RKO (cell line): ENCODE results near the gene AOC1.
A peak's percentile ranks its signal among the peaks of the same experiment; 100 is the strongest.

Experiments used
- DNase-seq: peaks from one replicate; pipeline ENCODE4 v3.0.0-alpha.2; 2016; ENCODE audit warnings: low spot score

The AOC1 gene

GRCh38 chr7:150858236-150859197 is 6.2 kb downstream of the AOC1 start:
- no peak for DNase-seq

DNA sequence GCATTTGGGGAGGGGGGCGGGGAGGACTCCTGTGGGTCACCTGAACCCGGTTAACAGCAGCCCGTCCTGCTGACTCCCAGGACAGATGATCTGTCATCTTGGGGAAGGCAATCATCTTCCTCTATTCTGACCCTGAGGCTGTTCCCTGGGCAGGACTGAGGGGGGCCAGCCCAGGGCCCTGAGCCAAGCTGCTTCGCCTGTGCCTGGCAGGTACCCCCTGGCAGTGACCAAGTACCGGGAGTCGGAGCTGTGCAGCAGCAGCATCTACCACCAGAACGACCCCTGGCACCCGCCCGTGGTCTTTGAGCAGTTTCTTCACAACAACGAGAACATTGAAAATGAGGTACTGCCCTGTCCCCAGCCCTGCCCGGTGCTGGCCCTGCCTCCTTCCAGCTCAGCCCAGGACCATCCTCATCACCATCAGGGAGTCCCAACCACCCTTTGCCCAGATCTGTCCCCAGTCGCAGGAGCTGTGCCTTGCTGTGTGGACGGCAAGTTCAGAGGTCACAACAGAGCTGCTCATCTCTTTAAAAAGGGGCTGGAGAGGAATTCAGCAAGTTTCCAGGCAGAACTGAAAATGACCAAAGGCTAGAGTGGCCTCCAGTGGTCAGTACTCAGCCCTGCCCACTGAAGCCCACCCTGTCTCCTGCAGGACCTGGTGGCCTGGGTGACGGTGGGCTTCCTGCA is 8.1 kb downstream of the AOC1 start:
- no peak for DNase-seq

- no peak for DNase-seq
These were observed 8.6 kb downstream of the AOC1 start for GRCh38 chr7:150860978-150861295.

GRCh38 chr7:150862356-150862755 is 10.0 kb downstream of the AOC1 start:
- no peak for DNase-seq

DNA sequence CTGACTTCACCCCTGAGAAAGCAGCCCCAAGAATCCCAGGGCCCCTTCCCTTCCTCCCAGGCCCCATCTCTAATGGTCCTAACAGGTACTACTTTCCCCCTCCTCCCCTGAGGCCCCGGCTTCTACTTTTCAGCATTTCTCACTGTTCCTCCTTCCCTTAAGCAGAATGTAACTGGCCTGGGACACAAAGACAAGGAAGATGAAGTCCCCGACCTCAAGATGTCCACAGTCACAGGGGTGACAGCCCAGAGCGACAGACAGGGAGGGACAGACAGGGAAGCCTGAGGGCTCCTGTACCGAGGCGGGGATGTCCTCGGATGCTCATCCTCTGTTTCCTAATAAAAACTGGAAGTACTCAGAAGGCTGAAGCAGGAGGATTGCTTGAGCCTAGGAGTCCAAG is 11.6 kb downstream of the AOC1 start:
- no peak for DNase-seq

- no peak for DNase-seq
These were observed 14.7 kb downstream of the AOC1 start for GRCh38 chr7:150866932-150867564.

GRCh38 chr7:150867605-150868004 is 15.3 kb downstream of the AOC1 start:
- no peak for DNase-seq

GRCh38 chr7:150869467-150869866 is 17.1 kb downstream of the AOC1 start:
- DNase-seq, result no peak

DNA sequence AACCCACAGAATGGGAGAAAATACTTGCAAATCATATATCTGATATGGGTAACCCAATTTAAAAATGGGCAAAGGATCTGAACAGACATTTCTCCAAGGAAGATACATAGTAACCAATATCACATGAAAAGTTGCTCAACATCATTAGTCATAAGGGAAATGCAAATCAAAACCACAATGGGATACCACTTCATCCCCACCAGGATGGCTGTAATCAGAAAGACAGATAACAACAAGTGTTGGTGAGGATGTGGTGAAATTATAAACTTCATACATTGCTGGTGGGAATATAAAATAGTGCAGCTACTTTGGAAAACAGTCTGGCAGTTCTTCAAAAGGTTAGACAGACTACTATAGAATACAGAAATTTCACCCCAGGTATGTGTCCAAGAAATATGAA is 19.3 kb downstream of the AOC1 start:
- DNase-seq, result peak; percentile 28

- peak; percentile 18 for DNase-seq
These were observed 22.3 kb downstream of the AOC1 start for GRCh38 chr7:150874401-150875198.

DNA sequence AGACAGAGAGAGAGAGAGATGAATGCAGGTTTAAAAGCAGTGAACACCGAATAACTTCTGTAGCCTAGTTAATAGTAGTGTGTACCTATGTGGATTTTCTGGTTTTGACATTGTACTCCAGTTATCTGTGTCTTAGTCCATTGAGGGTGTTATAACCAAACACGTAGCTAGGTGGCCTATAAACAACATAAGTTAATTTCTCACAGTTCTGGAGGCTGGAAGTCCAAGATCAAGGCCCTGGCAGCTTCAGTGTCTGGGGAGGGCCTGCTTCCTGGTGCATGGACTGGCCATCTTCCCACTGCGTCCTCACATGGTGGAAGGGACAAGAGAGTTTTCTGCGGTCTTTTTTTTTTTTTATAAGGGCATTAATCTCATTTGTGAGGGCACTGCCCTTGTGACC is 23.5 kb downstream of the AOC1 start:
- peak; percentile 62 for DNase-seq

DNA sequence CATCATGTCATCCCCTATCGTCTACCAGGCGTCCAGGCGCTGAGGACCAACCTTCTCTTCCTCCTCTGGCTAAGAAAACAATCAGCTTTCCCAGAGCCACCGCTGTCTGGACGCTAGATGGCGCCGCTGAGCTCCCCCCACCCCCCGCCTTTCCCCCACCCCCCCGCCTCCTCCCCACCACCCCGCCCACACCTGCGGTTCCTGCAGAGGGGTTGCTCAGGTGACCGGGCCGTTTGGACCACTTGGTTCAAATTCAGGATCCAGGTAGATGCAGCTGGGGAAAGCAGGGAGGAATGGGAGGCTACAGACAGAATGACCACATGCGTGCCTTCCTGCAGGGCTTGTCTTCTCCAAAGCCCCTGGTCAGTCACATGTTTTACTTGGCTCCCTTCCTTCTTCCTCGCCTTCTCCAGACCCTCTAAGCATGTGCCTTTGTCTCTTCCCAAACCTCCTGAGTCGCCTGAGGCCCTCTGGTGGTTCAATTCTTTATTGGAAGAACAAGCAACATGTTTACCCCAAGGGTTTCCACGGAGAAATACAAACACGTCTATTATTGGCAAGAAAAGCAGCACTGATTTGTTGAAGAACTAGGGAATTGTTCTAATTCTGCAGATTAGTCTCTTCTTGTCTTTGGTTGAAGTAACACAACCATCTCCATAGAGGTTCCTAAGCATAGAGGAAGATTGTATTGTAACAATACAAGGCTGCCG is 24.7 kb downstream of the AOC1 start:
- DNase-seq, result peak; percentile 78

- DNase-seq, result no peak
These were observed 25.2 kb downstream of the AOC1 start for GRCh38 chr7:150877536-150877935.

GRCh38 chr7:150879345-150879744 is 27.0 kb downstream of the AOC1 start:
- peak; percentile 38 for DNase-seq

- no peak for DNase-seq
These were observed 28.9 kb downstream of the AOC1 start for GRCh38 chr7:150881189-150881588.

- no peak for DNase-seq
These were observed 38.7 kb downstream of the AOC1 start for GRCh38 chr7:150890853-150891584.

GRCh38 chr7:150891740-150892139 is 39.4 kb downstream of the AOC1 start:
- DNase-seq, result no peak

GRCh38 chr7:150895809-150896208 is 43.5 kb downstream of the AOC1 start:
- no peak for DNase-seq

DNA sequence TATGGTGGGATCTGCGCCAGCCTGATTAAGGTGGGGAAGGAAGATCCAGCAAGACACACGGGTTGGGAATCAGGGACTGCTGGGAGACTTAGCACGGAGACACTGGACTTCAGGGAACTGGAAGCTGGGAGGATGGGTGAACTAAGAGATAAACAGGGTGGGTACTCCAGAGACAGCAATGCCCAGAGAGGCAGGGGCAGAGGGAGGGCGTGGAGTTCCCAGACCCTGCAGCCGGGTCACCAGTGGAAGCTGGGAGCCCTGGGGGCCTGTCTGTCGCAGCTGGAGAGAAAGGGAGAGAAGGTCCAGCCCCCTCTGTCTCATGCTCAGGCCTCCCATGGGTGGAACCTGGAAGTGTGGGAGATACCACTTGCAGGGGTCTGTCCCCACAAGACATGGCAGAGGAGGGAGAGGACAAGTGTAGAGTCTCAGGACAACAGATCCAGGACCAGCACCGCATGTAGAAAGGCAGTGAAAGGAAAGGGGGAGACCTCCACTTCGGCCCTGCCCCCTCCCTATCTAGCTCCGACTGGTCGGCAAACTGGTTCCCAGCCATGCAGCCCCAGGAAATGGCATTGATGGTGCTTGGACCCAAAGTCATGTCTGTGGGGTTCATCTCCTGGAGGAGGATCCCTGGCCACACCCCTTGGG is 44.4 kb downstream of the AOC1 start:
- no peak for DNase-seq
